H9 (cell line): Measurements from ENCODE around the gene MYL10. TPM values are rescaled to one million over a fixed set of nuclear protein-coding genes. Genes with fewer than 3 reads are reported as not detected.

Experiments used
- DNase-seq: peaks from one replicate; pipeline ENCODE4 v3.0.0-alpha.2; 2017
- H2AFZ ChIP-seq: one replicate; pipeline ENCODE4 v1.6.1; 2013; ENCODE audit warnings: mild to moderate bottlenecking, low read length, control low read depth, moderate library complexity
- H2AK5ac ChIP-seq: 2 replicates; pipeline ENCODE4 v1.6.1; 2013; ENCODE audit warnings: low read length, control low read depth, mixed read lengths; ENCODE audit not compliant: insufficient read length
- H2BK120ac ChIP-seq: one replicate; pipeline ENCODE4 v1.6.1; 2013; ENCODE audit warnings: low read depth, mild to moderate bottlenecking, low read length, control low read depth, inconsistent platforms; ENCODE audit not compliant: poor library complexity, severe bottlenecking
- H2BK12ac ChIP-seq: 2 replicates; pipeline ENCODE4 v1.6.1; 2013; ENCODE audit warnings: low read length, control low read depth, mixed read lengths, low read depth; ENCODE audit not compliant: insufficient read length
- H2BK15ac ChIP-seq: 2 replicates; pipeline ENCODE4 v1.6.1; 2013; ENCODE audit warnings: low read depth, low read length, control low read depth
- H2BK20ac ChIP-seq: one replicate; pipeline ENCODE4 v1.6.1; 2013; ENCODE audit warnings: low read depth, mild to moderate bottlenecking, low read length, control low read depth, inconsistent platforms; ENCODE audit not compliant: poor library complexity, severe bottlenecking
- H2BK5ac ChIP-seq: 2 replicates; pipeline ENCODE4 v1.6.1; 2013; ENCODE audit warnings: low read length, control low read depth, mixed read lengths; ENCODE audit not compliant: insufficient read length
- H3K14ac ChIP-seq: 2 replicates; pipeline ENCODE4 v1.6.1; 2013; ENCODE audit warnings: low read length, control low read depth; ENCODE audit not compliant: insufficient read depth
- H3K18ac ChIP-seq: 2 replicates; pipeline ENCODE4 v1.6.1; 2013; ENCODE audit warnings: low read depth, mild to moderate bottlenecking, mixed read lengths, low read length, control low read depth; ENCODE audit not compliant: insufficient read length
- H3K23ac ChIP-seq: 2 replicates; pipeline ENCODE4 v1.6.1; 2013; ENCODE audit warnings: low read length, control low read depth, mixed read lengths, low read depth; ENCODE audit not compliant: insufficient read length
- H3K23me2 ChIP-seq: 2 replicates; pipeline ENCODE4 v1.6.1; 2013; ENCODE audit warnings: low read depth, mild to moderate bottlenecking, mixed read lengths, low read length, control low read depth; ENCODE audit not compliant: insufficient read length, poor library complexity, severe bottlenecking
- H3K27ac ChIP-seq: 2 replicates; pipeline ENCODE4 v1.5.1; 2013; ENCODE audit warnings: low read length, control low read depth, mixed read lengths, low read depth; ENCODE audit not compliant: insufficient read length
- H3K27me3 ChIP-seq: 2 replicates; pipeline ENCODE4 v1.6.1; 2013; ENCODE audit warnings: low read length, control low read depth, inconsistent platforms; ENCODE audit not compliant: insufficient read depth
- H3K4ac ChIP-seq: 2 replicates; pipeline ENCODE4 v1.6.1; 2013; ENCODE audit warnings: low read depth, mild to moderate bottlenecking, control low read depth, inconsistent platforms, low read length, moderate library complexity
- H3K4me1 ChIP-seq: 2 replicates; pipeline ENCODE4 v1.6.1; 2013; ENCODE audit warnings: low read length, control low read depth, inconsistent platforms; ENCODE audit not compliant: insufficient read depth
- H3K4me2 ChIP-seq: 2 replicates; pipeline ENCODE4 v1.6.1; 2013; ENCODE audit warnings: low read length, control low read depth, mixed read lengths; ENCODE audit not compliant: insufficient read length, insufficient read depth
- H3K56ac ChIP-seq: 2 replicates; pipeline ENCODE4 v1.6.1; 2013; ENCODE audit warnings: low read depth, mild to moderate bottlenecking, mixed read lengths, low read length, control low read depth; ENCODE audit not compliant: insufficient read length
- H3K79me1 ChIP-seq: 2 replicates; pipeline ENCODE4 v1.6.1; 2013; ENCODE audit warnings: low read depth, mild to moderate bottlenecking, moderate library complexity, low read length, control low read depth, inconsistent platforms; ENCODE audit not compliant: insufficient read depth, poor library complexity, severe bottlenecking
- H3K79me2 ChIP-seq: 2 replicates; pipeline ENCODE4 v1.6.1; 2013; ENCODE audit warnings: low read length, control low read depth, inconsistent platforms; ENCODE audit not compliant: insufficient read depth
- H3K9ac ChIP-seq: 2 replicates; pipeline ENCODE4 v1.6.1; 2013; ENCODE audit warnings: low read length, control low read depth, mixed read lengths; ENCODE audit not compliant: insufficient read length; ENCODE audit errors: extremely low read depth
- H3K9me3 ChIP-seq: one replicate; pipeline ENCODE4 v1.6.1; 2013; ENCODE audit warnings: low read depth, low read length, inconsistent platforms; ENCODE audit not compliant: control insufficient read depth
- H3T11ph ChIP-seq: one replicate; pipeline ENCODE4 v1.6.1; 2013; ENCODE audit warnings: mild to moderate bottlenecking, low read length, control low read depth, inconsistent platforms
- H4K20me1 ChIP-seq: one replicate; pipeline ENCODE4 v1.6.1; 2013; ENCODE audit not compliant: control insufficient read depth, insufficient read length, insufficient read depth
- H4K5ac ChIP-seq: 2 replicates; pipeline ENCODE4 v1.6.1; 2013; ENCODE audit warnings: low read depth, mild to moderate bottlenecking, mixed read lengths, low read length, control low read depth; ENCODE audit not compliant: insufficient read length
- H4K8ac ChIP-seq: replicated peaks from 2 replicates; pipeline ENCODE4 v1.6.1; 2013; ENCODE audit warnings: low read length, control low read depth, mixed read lengths, low read depth; ENCODE audit not compliant: insufficient read length
- H4K91ac ChIP-seq: 2 replicates; pipeline ENCODE4 v1.6.1; 2013; ENCODE audit warnings: low read depth, mild to moderate bottlenecking, moderate library complexity, mixed read lengths, low read length, control low read depth; ENCODE audit not compliant: insufficient read length
- H3K27ac Mint-ChIP-seq, 3 experiments: 2 replicates in 2 of 3; 3 replicates in 1 of 3; pipeline ENCODE4 v1.8.0; 2020 to 2021; ENCODE audit warnings: mixed read lengths in 3 of 3, mild to moderate bottlenecking in 1 of 3, moderate library complexity in 1 of 3
- H3K27me3 Mint-ChIP-seq: 2 replicates; pipeline ENCODE4 v1.8.0; 2021; ENCODE audit warnings: low read depth, mild to moderate bottlenecking, moderate library complexity, mixed read lengths
- H3K36me3 Mint-ChIP-seq, 3 experiments: 2 replicates in 2 of 3; 3 replicates in 1 of 3; pipeline ENCODE4 v1.8.0; 2020 to 2021; ENCODE audit warnings: low read depth in 3 of 3, mixed read lengths in 3 of 3; ENCODE audit not compliant: insufficient read depth in 1 of 3
- H3K4me1 Mint-ChIP-seq, 2 experiments: 2 replicates each; pipeline ENCODE4 v1.8.0; 2020; ENCODE audit warnings: mixed read lengths in 2 of 2
- H3K4me3 Mint-ChIP-seq, 2 experiments: 2 replicates in 1 of 2; 3 replicates in 1 of 2; pipeline ENCODE4 v1.8.0; 2020 to 2021; ENCODE audit warnings: mild to moderate bottlenecking in 2 of 2, mixed read lengths in 2 of 2, moderate library complexity in 1 of 2
- H3K9me3 Mint-ChIP-seq, 2 experiments: 2 replicates in 1 of 2; 3 replicates in 1 of 2; pipeline ENCODE4 v1.8.0; 2020; ENCODE audit warnings: mild to moderate bottlenecking in 2 of 2, mixed read lengths in 2 of 2, moderate library complexity in 1 of 2
- WGBS: extraction: QIAGEN DNeasy Blood & Tissue Kit; methylation state at CpG from one replicate; pipeline ENCODE4 v1.1.7; 2013; ENCODE audit warnings: missing lambda C conversion rate, low lambda C conversion rate, mixed read lengths; ENCODE audit not compliant: insufficient read length; ENCODE audit errors: extremely low coverage; 5-methylcytosine and 5-hydroxymethylcytosine counted together
- total RNA-seq: library from RNA; stranded (reverse); gene quantifications from 2 replicates; pipeline ENCODE4 v1.2.1, GENCODE V29; 2021
- TF ChIP-seq, protein P1 (sequence below): fragments of 200-600 bp; sonication (generic); conservative IDR thresholded peaks from 3 replicates; pipeline ENCODE4 v1.8.0; 2021; ENCODE audit warnings: antibody characterized with exemption, mild to moderate bottlenecking

Gene MYL10
- total RNA-seq, 1 experiment from 2014 or later: 0.50 TPM

DNA sequence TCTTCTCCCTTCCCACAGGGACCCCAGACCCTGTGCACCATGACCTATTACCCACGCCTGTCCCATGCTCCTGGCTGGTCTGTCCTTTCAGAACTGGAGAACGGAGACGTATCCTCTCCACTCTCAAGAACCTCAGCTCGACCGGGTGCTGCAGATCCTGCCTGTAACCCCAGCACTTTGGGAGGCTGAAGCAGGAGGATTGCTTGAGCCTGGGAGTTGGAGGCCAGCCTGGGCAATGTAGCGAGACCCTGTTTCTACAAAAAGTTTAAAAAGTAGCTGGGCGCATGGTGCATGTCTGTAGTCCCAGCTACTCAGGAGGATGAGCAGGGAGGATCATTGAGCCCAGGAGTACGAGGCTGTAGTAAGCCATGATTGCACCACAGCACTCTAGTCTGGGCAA lies 37.2 kb upstream of the MYL10 start:
- WGBS: no CpG with 5 or more reads among the region's 8 CpGs
- Histone ChIP-seq H3T11ph (no peak overlapping the region), H4K8ac (no peak overlapping the region), H2AK5ac (no peak overlapping the region), H3K79me2 (no peaks in the 10 kb centered on the region), H2AFZ (no peak overlapping the region), H2BK12ac (no peak overlapping the region), H3K56ac (no peak overlapping the region), H2BK20ac (no peak overlapping the region), H3K79me1 (no peaks in the 10 kb centered on the region), H4K91ac (no peak overlapping the region), H3K18ac (no peak overlapping the region), H4K5ac (no peak overlapping the region), H3K27me3 (no peaks in the 10 kb centered on the region), H2BK120ac (no peak overlapping the region), H3K9ac (no peak overlapping the region), H3K14ac (no peak overlapping the region; the same call in 1 of the 2 replicates), H3K4ac (no peak overlapping the region), H3K4me1 (no peaks in the 10 kb centered on the region), H3K9me3 (no peaks in the 10 kb centered on the region), H3K23me2 (no peaks in the 10 kb centered on the region), H2BK15ac (no peak overlapping the region), H4K20me1 (no peaks in the 10 kb centered on the region), H3K27ac (no peak overlapping the region), H3K4me2 (no peak overlapping the region), H2BK5ac (no peak overlapping the region), H3K23ac (no peak overlapping the region)
- Mint-ChIP-seq H3K4me1 (peaks cover 17 to 24% of the 10 kb centered on the region in 2 experiments), H3K4me3 (no peak overlapping the region), H3K36me3 (peaks cover 0 to 4% (median 3%) of the 10 kb centered on the region in 3 experiments; a peak in 3 of 7 replicates), H3K27me3 (peaks cover 3% of the 10 kb centered on the region; the same call in 1 of the 2 replicates), H3K9me3 (peaks cover 4% of the 10 kb centered on the region in 2 experiments), H3K27ac (no peak overlapping the region)
- DNase-seq: no peak
- TF ChIP-seq, protein P1, sequence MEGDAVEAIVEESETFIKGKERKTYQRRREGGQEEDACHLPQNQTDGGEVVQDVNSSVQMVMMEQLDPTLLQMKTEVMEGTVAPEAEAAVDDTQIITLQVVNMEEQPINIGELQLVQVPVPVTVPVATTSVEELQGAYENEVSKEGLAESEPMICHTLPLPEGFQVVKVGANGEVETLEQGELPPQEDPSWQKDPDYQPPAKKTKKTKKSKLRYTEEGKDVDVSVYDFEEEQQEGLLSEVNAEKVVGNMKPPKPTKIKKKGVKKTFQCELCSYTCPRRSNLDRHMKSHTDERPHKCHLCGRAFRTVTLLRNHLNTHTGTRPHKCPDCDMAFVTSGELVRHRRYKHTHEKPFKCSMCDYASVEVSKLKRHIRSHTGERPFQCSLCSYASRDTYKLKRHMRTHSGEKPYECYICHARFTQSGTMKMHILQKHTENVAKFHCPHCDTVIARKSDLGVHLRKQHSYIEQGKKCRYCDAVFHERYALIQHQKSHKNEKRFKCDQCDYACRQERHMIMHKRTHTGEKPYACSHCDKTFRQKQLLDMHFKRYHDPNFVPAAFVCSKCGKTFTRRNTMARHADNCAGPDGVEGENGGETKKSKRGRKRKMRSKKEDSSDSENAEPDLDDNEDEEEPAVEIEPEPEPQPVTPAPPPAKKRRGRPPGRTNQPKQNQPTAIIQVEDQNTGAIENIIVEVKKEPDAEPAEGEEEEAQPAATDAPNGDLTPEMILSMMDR: no peak
